Uterus (tissue), 4 donors: Measurements from ENCODE around the gene LPGAT1. TPM values are rescaled to one million over a fixed set of nuclear protein-coding genes. Genes with fewer than 3 reads are reported as not detected.

Source experiments
- DNase-seq, 2 donors: peaks; one replicate each; pipeline ENCODE4 v3.0.0-alpha.2; 2019 to 2020
- H3K27ac ChIP-seq, 2 donors: fragments of 200-600 bp; sonication (generic); 1 replicate in 1 of 2; 2 replicates in 1 of 2; pipeline ENCODE4 v1.5.1; 2016 to 2018
- H3K27me3 ChIP-seq, 2 donors: fragments of 200-600 bp; sonication (generic); one replicate each; pipeline ENCODE4 v1.5.1; 2018 to 2019; ENCODE audit warnings: control low read depth in 1 of 2
- H3K36me3 ChIP-seq, 2 donors: fragments of 200-600 bp; sonication (generic); one replicate each; pipeline ENCODE4 v1.5.1; 2019; ENCODE audit warnings: control low read depth in 1 of 2
- H3K4me1 ChIP-seq, 2 donors: fragments of 200-600 bp; sonication (generic); one replicate each; pipeline ENCODE4 v1.5.1; 2018 to 2019; ENCODE audit warnings: control low read depth in 1 of 2
- H3K4me3 ChIP-seq, 2 donors: fragments of 200-600 bp; sonication (generic); 1 replicate in 1 of 2; 2 replicates in 1 of 2; pipeline ENCODE4 v1.5.1; 2018 to 2019; ENCODE audit warnings: mild to moderate bottlenecking in 1 of 2
- H3K9me3 ChIP-seq, 2 donors: fragments of 200-600 bp; sonication (generic); one replicate each; pipeline ENCODE4 v1.5.1; 2019; ENCODE audit warnings: control low read depth in 1 of 2
- CTCF ChIP-seq, 4 experiments: fragments of 200-600 bp in 2 of 4; fragments of 450-650 bp in 2 of 4; sonication (generic) in 2 of 4; IDR thresholded peaks; one replicate each; pipeline ENCODE4 v1.5.1; 2016 to 2019; ENCODE audit warnings: antibody characterized with exemption in 4 of 4, mild to moderate bottlenecking in 2 of 4, moderate library complexity in 1 of 4
- POLR2A ChIP-seq, 2 donors: fragments of 450-650 bp; IDR thresholded peaks; one replicate each; pipeline ENCODE4 v1.6.1; 2016; ENCODE audit warnings: antibody characterized with exemption in 2 of 2, mild to moderate bottlenecking in 1 of 2, moderate library complexity in 1 of 2
- intact Hi-C: fragments of 100-400 bp; cut with DNase I; formaldehyde crosslinking; loops from one replicate; pipeline ENCODE4 v1.15.1; 2023; ENCODE audit warnings: low total_unique reads
- total RNA-seq, 4 donors: library from RNA; depleted of rRNA in 3 of 4; stranded (reverse); fragments of >200 nt in 3 of 4; gene quantifications; one replicate each; pipeline versions ENCODE4 v1.1.0 to v1.2.4, GENCODE V29; 2014 to 2023
- donor health status: DM: yes; HTN: yes; CAD: no.

The LPGAT1 gene
- total RNA-seq, 4 donors from 2014 or later: 12.9 to 50.3 (median 36.6) TPM

DNA sequence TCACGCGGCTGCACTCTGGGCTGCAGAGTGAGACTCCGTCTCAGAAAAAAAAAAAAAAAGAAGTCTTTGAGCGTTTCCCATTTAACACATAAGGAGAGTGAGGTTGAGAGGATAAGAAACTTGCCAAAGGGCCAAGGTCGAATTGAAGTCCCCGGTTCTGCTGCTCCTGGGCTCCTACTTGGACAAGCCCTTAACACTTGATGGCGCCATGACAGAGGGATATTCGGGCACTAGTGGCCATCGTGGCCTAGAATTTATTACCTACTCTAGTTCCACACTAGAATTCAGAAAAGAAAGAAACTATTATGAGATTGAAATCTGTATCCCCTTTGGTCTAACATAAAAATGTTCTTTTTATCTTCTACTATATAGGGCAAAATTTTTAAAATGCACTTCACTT lies 89.4 kb downstream of the LPGAT1 start:
- H3K9me3 ChIP-seq: no peaks in the 10 kb centered on the region
- H3K4me3 ChIP-seq: no peak overlapping the region
- intact Hi-C loops: no loop called here
- TF ChIP-seq POLR2A (IDR thresholded peaks at IDR 0.05): no peak
- TF ChIP-seq CTCF (IDR thresholded peaks at IDR 0.05): no peak
- no peaks in the 10 kb centered on the region for H3K36me3 ChIP-seq
- H3K4me1 ChIP-seq: no peaks in the 10 kb centered on the region
- no peaks in the 10 kb centered on the region for H3K27me3 ChIP-seq
- DNase-seq: no peak
- no peak overlapping the region for H3K27ac ChIP-seq

DNA sequence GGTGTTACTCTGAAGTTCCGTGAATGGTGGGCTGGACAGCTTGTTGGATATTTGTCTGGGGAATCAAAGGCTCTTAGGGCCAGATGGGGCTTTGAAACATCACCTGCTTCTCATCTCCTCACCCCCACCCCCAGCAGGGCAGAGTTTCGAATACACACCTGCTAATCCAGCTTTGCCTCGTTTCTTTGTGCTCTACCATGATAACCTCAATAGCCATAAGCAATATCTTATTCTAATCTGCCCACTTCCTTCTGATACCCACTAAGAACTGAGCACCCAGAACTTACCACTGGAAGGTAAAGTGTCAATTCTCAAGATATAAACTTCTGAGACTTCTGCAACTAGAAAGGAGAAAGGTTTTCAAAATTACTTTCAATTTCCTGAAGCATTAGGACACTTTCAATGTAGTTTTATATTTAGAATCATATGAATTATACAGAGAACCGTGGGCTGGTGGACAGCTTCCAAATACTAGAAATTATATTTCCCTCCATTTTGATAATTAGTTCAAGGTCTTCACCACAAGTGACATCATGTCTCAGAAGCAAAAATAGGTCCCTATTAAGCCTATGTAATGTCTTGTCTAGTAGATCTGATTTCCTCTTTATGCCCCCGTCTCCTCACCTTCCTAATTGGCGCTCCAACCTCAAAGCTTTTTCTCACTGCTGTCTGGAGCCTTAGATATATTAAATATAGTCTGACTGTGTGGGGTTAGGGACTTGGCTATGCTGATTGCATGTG lies 90.7 kb downstream of the LPGAT1 start:
- H3K27ac ChIP-seq: no peak overlapping the region
- no peaks in the 10 kb centered on the region for H3K27me3 ChIP-seq
- no peaks in the 10 kb centered on the region for H3K9me3 ChIP-seq
- intact Hi-C loops: no loop called here
- no peak for TF ChIP-seq CTCF (IDR thresholded peaks at IDR 0.05)
- no peak for TF ChIP-seq POLR2A (IDR thresholded peaks at IDR 0.05)
- no peaks in the 10 kb centered on the region for H3K36me3 ChIP-seq
- H3K4me3 ChIP-seq: no peak overlapping the region
- no peaks in the 10 kb centered on the region for H3K4me1 ChIP-seq
- DNase-seq: no peak

DNA sequence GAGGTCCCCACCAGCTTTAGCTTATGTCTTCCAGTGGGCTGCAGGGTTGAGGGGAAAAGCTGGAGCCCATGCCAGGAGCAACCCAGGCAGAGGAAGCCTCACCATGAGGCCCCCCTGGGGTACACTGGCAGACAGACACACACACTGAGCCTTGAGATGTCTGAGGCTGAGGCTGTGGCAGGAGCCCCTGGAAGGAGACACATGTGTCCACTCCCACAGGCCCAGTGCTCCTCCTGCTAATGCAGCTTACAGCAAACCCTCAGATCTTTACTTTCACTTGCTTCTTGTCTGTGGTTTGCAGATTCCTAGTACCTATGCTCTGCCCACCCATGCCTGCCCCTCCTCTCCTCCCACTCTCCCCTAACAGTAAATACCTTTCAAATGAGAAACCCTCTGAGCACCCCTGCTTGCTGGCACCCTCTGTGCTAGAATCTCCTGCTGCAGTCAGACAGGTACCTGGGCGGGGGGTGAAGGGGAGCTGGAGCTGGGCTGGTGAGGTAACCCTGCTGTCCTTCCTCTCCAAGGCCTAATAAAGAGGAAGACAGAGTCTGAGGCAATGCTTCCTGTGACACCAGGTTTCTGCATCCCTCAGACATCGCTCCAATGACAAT lies 91.8 kb downstream of the LPGAT1 start:
- no peak for DNase-seq
- Histone ChIP-seq H3K4me1 (no peaks in the 10 kb centered on the region), H3K4me3 (no peak overlapping the region), H3K36me3 (no peaks in the 10 kb centered on the region), H3K27me3 (no peaks in the 10 kb centered on the region), H3K27ac (no peak overlapping the region), H3K9me3 (no peaks in the 10 kb centered on the region)
- TF ChIP-seq POLR2A (IDR thresholded peaks at IDR 0.05) (no peak), CTCF (IDR thresholded peaks at IDR 0.05) (no peak)
- intact Hi-C loops: no loop called here

GRCh38 chr1:211738096-211738690 lies 92.4 kb downstream of the LPGAT1 start:
- Histone ChIP-seq H3K27me3 (no peaks in the 10 kb centered on the region), H3K36me3 (no peaks in the 10 kb centered on the region), H3K4me1 (no peaks in the 10 kb centered on the region), H3K27ac (no peak overlapping the region), H3K4me3 (no peak overlapping the region), H3K9me3 (no peaks in the 10 kb centered on the region)
- no peak for DNase-seq
- intact Hi-C loops: no loop called here
- no peak for TF ChIP-seq CTCF (IDR thresholded peaks at IDR 0.05)
- no peak for TF ChIP-seq POLR2A (IDR thresholded peaks at IDR 0.05)
